Measurements from ENCODE around the gene TRAPPC3. TPM values are rescaled to one million over a fixed set of nuclear protein-coding genes. Genes with fewer than 3 reads are reported as not detected.

The TRAPPC3 gene
- total RNA-seq, 1 donor from 2014 or later: 68.9 TPM

DNA sequence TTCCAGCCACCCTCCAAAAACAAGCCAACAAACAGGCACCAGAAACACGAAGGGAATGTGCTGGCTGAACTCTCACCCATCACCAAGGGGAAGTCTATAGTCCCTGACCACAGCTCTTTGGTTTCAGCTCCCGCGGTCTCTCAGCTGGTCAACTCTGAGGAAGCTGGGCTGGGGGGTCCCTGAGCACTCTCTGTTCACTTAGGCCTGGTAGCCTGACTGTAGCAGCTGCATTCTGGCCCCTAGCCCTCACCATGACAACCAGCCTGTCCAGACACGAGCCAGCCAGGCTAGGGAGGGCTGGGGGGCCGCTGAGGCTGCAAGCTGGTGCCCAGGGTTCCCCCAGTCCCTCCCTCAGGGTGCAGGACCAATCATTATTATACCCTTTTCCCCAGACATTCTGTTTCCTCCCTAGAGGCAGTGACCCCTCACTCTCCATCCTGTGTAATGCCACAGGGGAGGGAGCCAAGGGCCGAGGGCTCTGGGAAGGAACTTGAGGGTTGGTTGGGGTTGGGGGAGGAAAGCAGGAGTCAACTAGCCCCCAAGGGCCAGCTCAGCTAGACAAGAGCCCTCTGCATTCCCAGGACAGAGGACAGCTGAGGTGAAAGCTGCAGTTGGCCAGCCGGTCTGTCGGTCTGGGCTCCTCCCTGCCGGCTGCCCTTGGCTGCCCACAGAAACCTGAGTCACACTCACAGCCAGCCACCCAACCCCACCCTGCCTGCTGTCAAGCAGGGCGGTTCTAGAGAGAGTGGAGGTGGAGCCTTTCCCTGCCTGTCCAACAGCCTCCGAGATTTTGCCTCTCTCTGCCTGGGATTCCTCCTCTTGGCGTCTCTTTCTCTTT, 1.2 kb upstream of the TRAPPC3 start:
- no peaks in the 10 kb centered on the region for H3K27me3 Mint-ChIP-seq (ENCODE audit: unreplicated experiment)
- H3K27ac Mint-ChIP-seq (ENCODE audit: unreplicated experiment): peak overlapping the region; percentile 99
- H3K9me3 Mint-ChIP-seq (ENCODE audit: unreplicated experiment): no peaks in the 10 kb centered on the region
- peaks cover 55% of the 10 kb centered on the region for H3K4me1 Mint-ChIP-seq (ENCODE audit: unreplicated experiment)
- TF ChIP-seq, protein P1, sequence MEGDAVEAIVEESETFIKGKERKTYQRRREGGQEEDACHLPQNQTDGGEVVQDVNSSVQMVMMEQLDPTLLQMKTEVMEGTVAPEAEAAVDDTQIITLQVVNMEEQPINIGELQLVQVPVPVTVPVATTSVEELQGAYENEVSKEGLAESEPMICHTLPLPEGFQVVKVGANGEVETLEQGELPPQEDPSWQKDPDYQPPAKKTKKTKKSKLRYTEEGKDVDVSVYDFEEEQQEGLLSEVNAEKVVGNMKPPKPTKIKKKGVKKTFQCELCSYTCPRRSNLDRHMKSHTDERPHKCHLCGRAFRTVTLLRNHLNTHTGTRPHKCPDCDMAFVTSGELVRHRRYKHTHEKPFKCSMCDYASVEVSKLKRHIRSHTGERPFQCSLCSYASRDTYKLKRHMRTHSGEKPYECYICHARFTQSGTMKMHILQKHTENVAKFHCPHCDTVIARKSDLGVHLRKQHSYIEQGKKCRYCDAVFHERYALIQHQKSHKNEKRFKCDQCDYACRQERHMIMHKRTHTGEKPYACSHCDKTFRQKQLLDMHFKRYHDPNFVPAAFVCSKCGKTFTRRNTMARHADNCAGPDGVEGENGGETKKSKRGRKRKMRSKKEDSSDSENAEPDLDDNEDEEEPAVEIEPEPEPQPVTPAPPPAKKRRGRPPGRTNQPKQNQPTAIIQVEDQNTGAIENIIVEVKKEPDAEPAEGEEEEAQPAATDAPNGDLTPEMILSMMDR (IDR thresholded peaks at IDR 0.05): no peak
- H3K36me3 Mint-ChIP-seq (ENCODE audit: unreplicated experiment): peaks cover 2% of the 10 kb centered on the region
- H3K4me3 Mint-ChIP-seq (ENCODE audit: unreplicated experiment): peak overlapping the region; percentile 96
- DNase-seq (ENCODE audit: extremely low spot score, unreplicated experiment): peak; percentile 97

DNA sequence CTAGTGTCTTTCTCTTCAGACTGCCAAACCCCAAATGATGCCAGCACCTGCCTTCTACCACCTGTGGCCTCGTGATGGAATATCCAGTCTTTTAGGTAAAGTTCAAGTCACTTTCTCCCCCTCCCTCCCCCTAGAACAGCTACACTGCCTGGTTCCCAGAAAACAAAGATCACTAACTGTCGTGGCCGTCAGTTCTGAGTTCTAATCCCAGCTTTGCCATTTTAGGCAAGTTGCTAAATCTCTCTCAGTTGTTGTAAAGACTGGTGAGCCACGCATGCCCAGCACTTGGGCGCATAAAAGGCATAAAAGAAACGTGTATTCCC, 648 bp upstream of the TRAPPC3 start:
- Mint-ChIP-seq H3K4me3 (ENCODE audit: unreplicated experiment) (peak overlapping the region; percentile 96), H3K4me1 (ENCODE audit: unreplicated experiment) (peaks cover 50% of the 10 kb centered on the region), H3K27me3 (ENCODE audit: unreplicated experiment) (no peaks in the 10 kb centered on the region), H3K9me3 (ENCODE audit: unreplicated experiment) (no peaks in the 10 kb centered on the region), H3K36me3 (ENCODE audit: unreplicated experiment) (peaks cover 2% of the 10 kb centered on the region), H3K27ac (ENCODE audit: unreplicated experiment) (peak overlapping the region; percentile 99)
- TF ChIP-seq, protein P1 (IDR thresholded peaks at IDR 0.05): no peak
- no peak for DNase-seq (ENCODE audit: extremely low spot score, unreplicated experiment)

DNA sequence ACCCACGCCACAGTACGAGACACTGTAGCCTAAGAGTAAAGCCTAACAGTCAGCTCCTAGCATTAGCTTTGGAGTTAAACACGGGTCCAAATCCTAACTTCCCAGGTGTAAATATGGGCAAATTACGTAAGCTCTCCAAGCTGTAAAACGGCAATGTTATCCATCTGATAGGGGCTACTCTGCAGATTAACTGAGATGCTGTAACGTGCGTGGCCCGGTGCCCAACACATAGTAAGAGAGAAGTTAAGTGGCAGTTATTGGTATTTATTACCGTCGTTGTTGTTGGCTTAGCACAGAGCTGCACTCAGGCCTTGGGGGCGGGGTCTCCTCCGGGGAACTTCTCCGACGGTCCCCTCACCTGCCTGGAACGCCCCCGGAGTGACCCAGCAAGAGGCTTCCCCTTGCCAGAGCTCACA, 457 bp downstream of the TRAPPC3 start:
- H3K36me3 Mint-ChIP-seq (ENCODE audit: unreplicated experiment): peaks cover 2% of the 10 kb centered on the region
- no peak for DNase-seq (ENCODE audit: extremely low spot score, unreplicated experiment)
- H3K27me3 Mint-ChIP-seq (ENCODE audit: unreplicated experiment): no peaks in the 10 kb centered on the region
- TF ChIP-seq, protein P1 (IDR thresholded peaks at IDR 0.05): no peak
- H3K4me3 Mint-ChIP-seq (ENCODE audit: unreplicated experiment): peak overlapping the region; percentile 96
- peak overlapping the region; percentile 99 for H3K27ac Mint-ChIP-seq (ENCODE audit: unreplicated experiment)
- H3K4me1 Mint-ChIP-seq (ENCODE audit: unreplicated experiment): peaks cover 44% of the 10 kb centered on the region
- H3K9me3 Mint-ChIP-seq (ENCODE audit: unreplicated experiment): no peaks in the 10 kb centered on the region

DNA sequence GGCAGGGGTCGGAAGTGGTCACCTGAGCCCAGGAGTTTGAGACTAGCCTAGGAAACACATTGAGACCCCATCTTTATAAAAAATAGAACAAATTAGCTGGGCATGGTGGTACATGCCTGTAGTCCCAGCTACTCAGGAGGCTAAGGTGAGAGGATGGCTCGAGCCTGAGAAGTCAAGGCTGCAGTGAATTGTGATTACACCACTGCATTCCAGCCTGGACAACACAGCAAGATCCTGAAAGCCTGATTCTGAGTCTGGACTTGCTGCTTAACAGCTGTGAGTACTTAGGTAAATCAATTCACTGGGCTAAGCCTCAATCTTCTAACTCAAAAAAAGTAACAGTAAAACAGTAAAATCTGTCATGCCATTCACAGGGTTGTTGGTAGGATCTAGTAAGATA, 4.9 kb downstream of the TRAPPC3 start:
- no peak for DNase-seq (ENCODE audit: extremely low spot score, unreplicated experiment)
- H3K27me3 Mint-ChIP-seq (ENCODE audit: unreplicated experiment): no peaks in the 10 kb centered on the region
- H3K27ac Mint-ChIP-seq (ENCODE audit: unreplicated experiment): no peak overlapping the region
- peaks cover 16% of the 10 kb centered on the region for H3K4me1 Mint-ChIP-seq (ENCODE audit: unreplicated experiment)
- no peak overlapping the region for H3K4me3 Mint-ChIP-seq (ENCODE audit: unreplicated experiment)
- no peaks in the 10 kb centered on the region for H3K9me3 Mint-ChIP-seq (ENCODE audit: unreplicated experiment)
- peaks cover 8% of the 10 kb centered on the region for H3K36me3 Mint-ChIP-seq (ENCODE audit: unreplicated experiment)
- TF ChIP-seq, protein P1 (IDR thresholded peaks at IDR 0.05): no peak

DNA sequence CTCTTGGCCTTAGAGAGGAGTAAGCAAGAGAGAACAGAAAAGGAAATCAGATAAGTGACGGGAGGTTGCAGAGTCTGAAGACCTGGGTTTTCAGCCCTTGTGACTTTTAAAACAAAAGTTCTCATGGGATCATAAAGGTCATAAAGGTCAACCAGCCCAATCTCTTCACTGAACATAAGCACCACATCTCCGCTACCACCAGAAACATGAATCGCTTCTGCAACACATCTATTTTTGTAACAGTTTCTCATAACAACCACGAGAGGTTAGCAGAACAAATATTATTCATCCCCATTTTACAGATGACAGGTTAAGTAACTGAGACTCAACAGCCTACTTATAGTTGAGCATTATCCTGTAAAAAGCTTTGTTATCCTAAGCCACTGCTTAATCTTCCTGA, 5.9 kb downstream of the TRAPPC3 start:
- Mint-ChIP-seq H3K4me3 (ENCODE audit: unreplicated experiment) (no peak overlapping the region), H3K36me3 (ENCODE audit: unreplicated experiment) (peaks cover 10% of the 10 kb centered on the region), H3K9me3 (ENCODE audit: unreplicated experiment) (no peaks in the 10 kb centered on the region), H3K4me1 (ENCODE audit: unreplicated experiment) (peaks cover 16% of the 10 kb centered on the region), H3K27me3 (ENCODE audit: unreplicated experiment) (no peaks in the 10 kb centered on the region), H3K27ac (ENCODE audit: unreplicated experiment) (no peak overlapping the region)
- TF ChIP-seq, protein P1 (IDR thresholded peaks at IDR 0.05): no peak
- DNase-seq (ENCODE audit: extremely low spot score, unreplicated experiment): no peak
